Activated CD4-positive, CD25-positive, alpha-beta regulatory T cell treated with anti-CD3 and anti-CD28 coated beads, Interleukin-2, amount 50 U/mL, for 16 hours (primary cell): ENCODE data around the gene PRELID1.
"Not testable (repeated sequence)": the region's sequence is repeated elsewhere in the genome, so short reads cannot be mapped to it uniquely, and the experiment has no call there.

Experiments
- DNase-seq: peaks from one replicate; pipeline ENCODE4 v3.0.0-alpha.2; 2020; ENCODE audit warnings: low read depth, low spot score

Gene PRELID1

DNA sequence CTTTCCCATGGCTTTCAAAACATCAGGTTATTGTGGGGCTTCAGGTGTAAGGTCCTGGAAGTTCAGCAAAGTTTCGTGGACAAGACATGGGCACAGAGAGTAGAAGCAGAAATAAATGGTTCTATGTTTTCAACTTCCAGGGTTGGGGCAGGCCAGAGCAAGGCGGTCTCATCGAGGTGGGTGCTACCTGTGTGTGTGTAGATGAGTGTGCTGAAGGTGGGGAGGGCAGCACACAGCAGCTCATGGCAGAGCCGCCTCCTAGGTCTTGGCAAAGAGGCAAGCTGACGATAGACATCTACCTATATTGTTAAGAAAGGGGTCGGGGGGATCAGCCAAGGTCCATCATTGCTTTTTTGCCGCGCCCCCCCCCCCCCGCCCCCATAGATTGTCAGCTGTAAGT lies 3.9 kb upstream of the PRELID1 start:
- no peak for DNase-seq

DNA sequence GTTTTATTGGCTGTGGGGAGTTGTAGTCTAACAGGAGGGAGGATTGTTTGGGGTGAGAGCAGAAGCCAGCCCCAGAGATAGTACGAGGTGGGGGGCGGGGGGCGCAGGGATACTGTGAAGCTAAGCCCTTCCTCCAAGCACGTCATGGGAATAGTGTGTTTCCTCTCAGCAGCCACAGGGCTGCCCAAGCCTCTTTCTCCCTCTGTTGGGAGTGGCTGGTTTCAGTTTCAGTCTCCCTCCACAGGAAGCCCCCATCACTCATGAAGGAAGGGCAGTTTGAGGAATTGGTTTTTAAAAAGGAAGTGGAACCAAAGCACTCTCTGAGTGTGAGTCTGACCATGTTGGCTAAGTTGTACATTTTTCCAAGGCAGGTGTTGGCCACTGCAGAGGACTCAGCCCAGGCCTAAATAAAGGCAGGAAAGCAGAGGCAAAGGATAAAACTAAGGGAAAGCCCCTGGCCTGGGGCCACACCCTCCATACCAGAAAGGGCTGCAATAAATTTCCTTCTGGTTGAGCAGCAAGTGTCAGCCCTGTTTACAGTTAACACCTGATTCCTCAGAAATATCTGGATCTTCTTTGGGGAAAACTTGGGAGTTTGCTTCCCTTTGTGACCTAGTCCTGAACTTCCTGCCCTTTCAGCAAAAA lies 3.2 kb upstream of the PRELID1 start:
- DNase-seq: no peak

DNA sequence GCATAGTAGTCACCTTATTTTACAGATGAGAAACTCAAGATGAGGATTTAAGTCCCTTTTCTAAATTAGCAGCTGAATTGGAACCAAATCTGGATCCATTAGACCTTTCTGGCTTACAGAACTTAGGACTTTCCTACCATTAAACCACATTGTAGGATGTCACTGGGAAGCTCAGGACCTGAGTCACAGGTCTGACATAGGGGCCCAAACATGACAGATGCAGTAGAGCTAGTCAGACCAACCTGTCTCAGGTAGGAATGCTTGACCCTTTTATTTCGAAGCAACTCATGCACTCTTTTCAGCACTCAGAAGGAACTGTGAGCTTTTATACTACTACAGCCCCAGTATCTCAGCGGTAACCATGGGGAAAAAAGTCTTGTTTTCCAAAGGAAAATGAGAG lies 2.6 kb upstream of the PRELID1 start:
- DNase-seq: no peak

GRCh38 chr5:177301503-177302165 lies 2.0 kb upstream of the PRELID1 start:
- DNase-seq: no peak

GRCh38 chr5:177302354-177303110 lies 1.1 kb upstream of the PRELID1 start:
- no peak for DNase-seq

DNA sequence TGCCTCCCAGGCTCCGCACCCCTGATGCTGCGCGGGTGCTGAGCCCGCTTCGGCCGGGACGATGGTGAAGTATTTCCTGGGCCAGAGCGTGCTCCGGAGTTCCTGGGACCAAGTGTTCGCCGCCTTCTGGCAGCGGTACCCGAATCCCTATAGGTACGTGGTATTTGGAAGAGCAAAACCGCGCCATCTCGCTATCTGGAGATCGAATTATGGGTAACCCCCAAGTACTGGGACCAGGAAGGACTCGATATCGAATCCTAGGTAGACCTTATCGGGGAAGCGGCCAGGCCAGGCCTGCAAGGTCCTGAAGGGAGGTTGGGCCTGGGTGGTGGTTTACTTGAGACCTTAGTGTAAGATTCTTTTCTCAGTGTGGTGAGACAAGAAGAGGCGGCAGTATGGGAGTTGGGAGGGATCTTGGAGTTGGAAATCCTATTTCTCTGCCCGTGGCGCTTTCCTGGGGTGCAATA lies 359 bp downstream of the PRELID1 start:
- no peak for DNase-seq

DNA sequence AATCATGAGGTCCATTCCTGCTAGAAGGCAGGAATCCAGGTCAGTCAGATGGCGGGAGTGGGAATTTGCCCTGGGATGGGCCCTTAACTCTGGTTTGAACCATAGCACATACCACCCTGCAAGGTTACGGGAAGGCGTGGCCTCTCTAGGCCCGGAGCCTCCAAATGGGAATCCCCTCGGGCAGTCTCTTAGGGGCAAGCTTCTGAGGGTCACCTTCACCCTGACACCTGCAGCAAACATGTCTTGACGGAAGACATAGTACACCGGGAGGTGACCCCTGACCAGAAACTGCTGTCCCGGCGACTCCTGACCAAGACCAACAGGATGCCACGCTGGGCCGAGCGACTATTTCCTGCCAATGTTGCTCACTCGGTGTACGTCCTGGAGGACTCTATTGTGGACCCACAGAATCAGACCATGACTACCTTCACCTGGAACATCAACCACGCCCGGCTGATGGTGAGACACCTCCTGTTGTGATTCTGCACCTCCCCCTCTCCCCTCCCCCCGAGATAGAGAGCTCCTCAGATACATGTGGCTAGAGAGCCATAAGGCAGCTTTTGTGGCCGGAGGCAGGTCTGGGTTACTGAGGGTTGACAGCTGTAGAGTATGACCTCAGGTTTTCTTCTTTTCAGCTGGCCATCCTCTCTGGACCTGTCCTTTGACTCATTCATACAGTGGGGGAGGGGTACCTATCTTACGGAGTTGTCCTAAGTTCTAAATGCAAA lies 957 bp downstream of the PRELID1 start:
- no peak for DNase-seq

DNA sequence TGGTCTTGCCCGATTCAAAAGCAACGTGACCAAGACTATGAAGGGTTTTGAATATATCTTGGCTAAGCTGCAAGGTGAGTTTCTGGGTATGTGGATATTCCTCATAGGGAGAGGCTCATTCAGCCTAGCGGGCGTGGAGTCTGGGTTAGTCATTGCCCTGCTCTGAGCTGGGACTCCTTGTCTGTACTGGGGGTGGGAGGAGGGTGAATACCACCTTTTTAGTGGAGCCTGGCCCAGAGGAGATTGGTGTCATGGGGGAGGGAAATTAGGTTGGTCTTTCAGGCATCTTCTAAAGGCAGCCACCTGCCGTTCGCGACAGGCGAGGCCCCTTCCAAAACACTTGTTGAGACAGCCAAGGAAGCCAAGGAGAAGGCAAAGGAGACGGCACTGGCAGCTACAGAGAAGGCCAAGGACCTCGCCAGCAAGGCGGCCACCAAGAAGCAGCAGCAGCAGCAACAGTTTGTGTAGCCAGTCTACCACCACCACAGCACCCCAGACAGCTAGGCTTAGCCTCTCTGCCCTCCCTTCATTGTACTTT lies 2.6 kb downstream of the PRELID1 start:
- DNase-seq: not testable (repeated sequence)

- DNase-seq: no peak
Measured at GRCh38 chr5:177306674-177307543, 3.3 kb downstream of the PRELID1 start.

DNA sequence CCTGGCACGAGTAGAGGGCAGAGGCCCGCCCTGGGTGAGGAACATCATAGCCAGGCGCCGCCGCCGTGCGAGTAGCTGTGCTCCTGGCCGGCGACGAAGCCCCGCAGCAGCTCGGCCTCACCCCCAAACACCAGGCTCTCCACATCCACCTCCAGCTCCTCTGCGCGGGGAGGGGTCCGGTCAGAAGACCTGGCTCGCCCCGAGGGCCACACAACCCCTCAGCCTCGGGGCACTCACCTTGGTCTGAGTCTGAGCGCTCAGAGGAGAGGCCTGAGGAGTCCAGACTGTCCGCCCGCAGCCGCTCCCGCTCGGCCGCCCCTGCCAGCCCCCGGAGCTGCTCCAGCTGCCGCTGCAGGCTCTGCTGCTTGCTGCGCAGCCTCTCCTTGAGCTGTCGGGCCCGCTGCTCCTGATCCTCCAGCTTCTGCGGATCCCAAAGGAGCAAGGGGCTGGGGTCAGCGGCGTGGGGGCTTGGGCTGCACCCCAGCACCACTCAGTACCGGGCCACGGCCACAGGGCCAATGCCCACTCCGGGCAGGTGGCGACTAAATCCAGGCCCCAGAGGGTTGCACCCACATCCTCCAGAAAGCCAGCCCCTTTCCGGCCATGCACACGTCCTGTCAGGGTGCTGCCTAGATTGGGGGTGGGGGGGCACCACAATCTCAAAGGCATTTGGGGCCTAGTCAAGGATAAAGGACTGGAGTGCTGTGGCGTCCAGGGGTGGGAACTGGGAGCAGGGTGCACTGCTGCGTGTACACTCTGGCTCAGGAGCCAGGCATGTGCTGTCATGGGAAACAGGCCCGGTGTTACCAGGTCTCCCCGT lies 4.2 kb downstream of the PRELID1 start:
- DNase-seq: no peak

GRCh38 chr5:177308740-177309139 lies 5.1 kb downstream of the PRELID1 start:
- no peak for DNase-seq

GRCh38 chr5:177309351-177310191 lies 6.0 kb downstream of the PRELID1 start:
- DNase-seq: peak; percentile 55

- no peak for DNase-seq
Measured at GRCh38 chr5:177310332-177310731, 6.7 kb downstream of the PRELID1 start.

- no peak for DNase-seq
Measured at GRCh38 chr5:177310757-177311391, 7.3 kb downstream of the PRELID1 start.

DNA sequence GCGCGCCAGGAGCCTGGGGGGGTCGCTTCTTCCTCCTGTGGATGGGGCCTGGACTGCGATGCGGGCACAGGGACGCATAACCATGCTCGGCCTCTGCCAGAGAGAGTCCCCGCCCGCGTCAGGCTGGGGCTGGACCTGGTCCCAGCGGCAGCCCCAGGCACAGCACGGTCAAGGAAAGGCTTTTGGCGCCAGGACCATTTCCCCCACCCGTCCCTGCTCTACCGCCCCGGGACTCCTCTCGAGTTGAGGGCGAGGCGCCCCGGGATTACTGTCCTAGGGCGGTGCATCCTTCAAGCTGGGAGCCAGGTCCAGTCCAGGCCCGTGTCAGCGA lies 7.8 kb downstream of the PRELID1 start:
- no peak for DNase-seq

DNA sequence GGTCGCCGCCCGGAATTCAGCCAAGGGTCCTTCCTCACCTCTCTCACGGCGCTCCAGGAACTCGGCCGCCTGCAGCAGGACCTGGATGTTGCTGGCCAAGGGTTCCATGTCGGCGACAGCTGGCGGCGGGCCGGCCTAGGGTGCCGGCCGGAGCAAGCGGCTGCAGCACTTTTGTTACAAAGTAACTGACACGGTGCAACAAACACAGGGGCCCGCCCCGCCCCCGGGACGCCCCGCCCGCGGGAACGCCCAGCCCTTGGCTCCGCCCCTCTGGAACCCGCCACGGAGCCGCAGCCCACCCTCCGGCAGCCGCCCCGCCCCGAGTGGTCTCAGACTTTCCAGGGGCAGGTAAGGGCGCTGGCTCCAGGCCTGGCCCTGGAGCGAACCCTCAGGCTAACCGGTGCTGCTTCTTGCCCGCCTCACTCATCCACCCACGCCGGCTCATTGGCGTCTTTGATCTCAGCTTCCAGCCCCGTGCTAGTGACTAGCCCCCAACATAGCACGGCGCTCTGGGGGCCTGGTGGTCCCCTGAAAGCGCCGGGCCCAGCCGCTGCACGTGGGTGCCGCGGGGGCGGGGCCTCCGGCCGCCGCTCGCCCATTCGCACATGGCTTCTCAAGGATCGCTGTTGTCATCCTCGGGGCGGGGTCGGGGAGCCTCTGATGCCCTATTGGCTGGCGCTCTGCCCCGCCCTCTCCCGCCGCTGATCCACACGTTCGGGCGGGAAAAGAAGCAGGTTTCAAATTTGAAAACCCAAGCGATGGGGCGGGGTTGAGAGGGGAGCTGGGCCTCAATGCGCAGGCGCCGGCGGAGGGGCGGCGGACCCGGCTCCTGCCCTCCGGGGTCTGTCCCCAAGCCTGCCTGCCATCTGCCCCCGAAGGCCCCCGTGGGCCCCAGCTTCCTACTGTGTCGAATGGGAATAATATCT lies 8.4 kb downstream of the PRELID1 start, which contains the start of gene MXD3:
TSS of gene MXD3 (minus strand) at position 176 of the 926 bp plus-strand sequence. CDS start at position 108, 68 bp downstream.
- peak; percentile 87 for DNase-seq

DNA sequence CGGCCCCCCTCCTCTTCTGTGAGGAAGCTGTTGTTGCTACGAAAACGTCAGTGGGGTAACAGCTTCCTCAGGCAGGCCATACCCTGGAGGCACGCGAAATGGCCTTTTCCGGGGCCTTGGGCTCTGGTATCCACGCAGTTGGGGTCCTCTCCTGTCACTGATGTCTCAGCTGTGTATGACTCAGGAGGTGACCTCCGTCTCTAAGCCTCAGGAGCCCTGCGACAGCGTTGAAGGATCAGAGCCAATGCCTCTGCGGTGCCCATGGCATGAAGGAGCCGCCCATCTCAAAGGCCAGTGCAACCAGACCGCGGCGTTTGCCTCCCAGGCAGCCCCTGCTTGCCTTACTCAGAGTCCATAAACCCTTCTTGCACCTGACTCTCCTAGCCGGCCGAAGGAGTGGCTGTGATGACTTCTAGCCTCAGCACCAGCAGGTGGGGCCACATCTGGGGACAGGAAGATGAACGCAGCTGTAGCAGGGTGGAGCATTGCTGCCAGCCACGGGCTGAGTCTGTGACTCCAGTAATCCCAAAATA lies 9.1 kb downstream of the PRELID1 start:
- DNase-seq: no peak
